K562 (cell line): ENCODE measurements around the gene ANKRD13D. TPM values are rescaled to one million over a fixed set of nuclear protein-coding genes. Genes with fewer than 3 reads are reported as not detected.
A peak's percentile ranks its signal among the peaks of the same experiment; 100 is the strongest.

ENCODE experiments used
- CGGBP1 ChIP-seq: fragments of 250-450 bp; sonication (Bioruptor Pico); IDR thresholded peaks from 2 replicates; pipeline ENCODE4 v1.9.0; 2021; ENCODE audit warnings: mild to moderate bottlenecking
- E2F4 ChIP-seq: sonication (generic); formaldehyde crosslinking; IDR thresholded peaks from 2 replicates; pipeline ENCODE4 v1.8.0; 2022; ENCODE audit warnings: mild to moderate bottlenecking, low read depth, missing genetic modification reagents
- EP400 ChIP-seq: fragments of 450-650 bp; IDR thresholded peaks from 2 replicates; pipeline ENCODE4 v1.6.1; 2017; ENCODE audit warnings: antibody characterized with exemption, mild to moderate bottlenecking, moderate library complexity
- HEY1 ChIP-seq: fragments of 250-450 bp; sonication (Bioruptor Pico); IDR thresholded peaks from 2 replicates; pipeline ENCODE4 v1.5.0; 2020; ENCODE audit warnings: mild to moderate bottlenecking, moderate library complexity, borderline replicate concordance
- HNRNPL ChIP-seq: fragments of 200-400 bp; formaldehyde crosslinking; IDR thresholded peaks from 2 replicates; pipeline ENCODE4 v1.6.1; 2017; ENCODE audit warnings: low read depth, mild to moderate bottlenecking, low read length
- IRF9 ChIP-seq: fragments of 450-650 bp; IDR thresholded peaks from 2 replicates; pipeline ENCODE4 v1.6.1; 2016; ENCODE audit warnings: missing biosample characterization, missing genetic modification characterization
- MYNN ChIP-seq, 2 experiments: sonication (generic); formaldehyde crosslinking in 1 of 2; IDR thresholded peaks; 2 replicates each; pipeline versions ENCODE4 v1.5.0 to v1.6.1; 2016 to 2020; ENCODE audit warnings: antibody characterized with exemption in 1 of 2, missing genetic modification reagents in 1 of 2
- RFX7 ChIP-seq: fragments of 250-450 bp; sonication (Bioruptor Pico); IDR thresholded peaks from 2 replicates; pipeline ENCODE4 v1.5.1; 2021; ENCODE audit warnings: mild to moderate bottlenecking
- ZBTB40 ChIP-seq, 2 experiments: fragments of 450-650 bp in 1 of 2; sonication (generic) in 1 of 2; formaldehyde crosslinking in 1 of 2; IDR thresholded peaks; 2 replicates each; pipeline versions ENCODE4 v1.7.1 to v1.9.0; 2016 to 2022; ENCODE audit warnings: inconsistent platforms in 1 of 2, mild to moderate bottlenecking in 1 of 2, missing genetic modification reagents in 1 of 2
- ZNF143 ChIP-seq: sonication (generic); formaldehyde crosslinking; IDR thresholded peaks from 2 replicates; pipeline ENCODE4 v1.9.0; 2022; ENCODE audit warnings: mild to moderate bottlenecking, missing genetic modification reagents
- ZNF354B ChIP-seq: fragments of 250-450 bp; sonication (Bioruptor Pico); IDR thresholded peaks from 2 replicates; pipeline ENCODE4 v1.4.0; 2020
- polyA plus RNA-seq, 8 experiments: library from polyadenylated mRNA; depleted of rRNA in 4 of 8; stranded (reverse) in 5 of 8; unstranded in 3 of 8; fragments of >200 nt; fragmentation: Nextera tagmentation in 2 of 8; fragmentation: Illumina TruSeq in 1 of 8; extraction: Ambion mirVana in 2 of 8; extraction: Trizol in 1 of 8; gene quantifications; 2 replicates each; pipeline versions ENCODE4 v1.2.1 to v1.2.3, GENCODE V29; 2011 to 2014; ENCODE audit warnings: inconsistent platforms in 1 of 8, missing spikeins in 1 of 8
- total RNA-seq, 7 experiments: library from RNA; depleted of rRNA in 6 of 7; stranded (reverse); fragments of >200 nt in 6 of 7; fragmentation: Illumina TruSeq in 2 of 7; extraction: Trizol in 2 of 7; gene quantifications; 2 replicates each; pipeline versions ENCODE4 v1.2.1 to v1.2.3, GENCODE V29; 2011 to 2021; ENCODE audit warnings: low replicate concordance in 1 of 7
- TF ChIP-seq, protein P1 (sequence below): fragments of 250-450 bp; sonication (Bioruptor Pico); IDR thresholded peaks from 2 replicates; pipeline ENCODE4 v1.4.0; 2020; ENCODE audit warnings: mild to moderate bottlenecking, moderate library complexity

ANKRD13D gene
- total and polyA plus RNA-seq, 9 of the 15 experiments (the other 6 are each of a cell fraction or from before 2014, with no cell fraction given): 0.94 to 40.9 (median 22.4) TPM

DNA sequence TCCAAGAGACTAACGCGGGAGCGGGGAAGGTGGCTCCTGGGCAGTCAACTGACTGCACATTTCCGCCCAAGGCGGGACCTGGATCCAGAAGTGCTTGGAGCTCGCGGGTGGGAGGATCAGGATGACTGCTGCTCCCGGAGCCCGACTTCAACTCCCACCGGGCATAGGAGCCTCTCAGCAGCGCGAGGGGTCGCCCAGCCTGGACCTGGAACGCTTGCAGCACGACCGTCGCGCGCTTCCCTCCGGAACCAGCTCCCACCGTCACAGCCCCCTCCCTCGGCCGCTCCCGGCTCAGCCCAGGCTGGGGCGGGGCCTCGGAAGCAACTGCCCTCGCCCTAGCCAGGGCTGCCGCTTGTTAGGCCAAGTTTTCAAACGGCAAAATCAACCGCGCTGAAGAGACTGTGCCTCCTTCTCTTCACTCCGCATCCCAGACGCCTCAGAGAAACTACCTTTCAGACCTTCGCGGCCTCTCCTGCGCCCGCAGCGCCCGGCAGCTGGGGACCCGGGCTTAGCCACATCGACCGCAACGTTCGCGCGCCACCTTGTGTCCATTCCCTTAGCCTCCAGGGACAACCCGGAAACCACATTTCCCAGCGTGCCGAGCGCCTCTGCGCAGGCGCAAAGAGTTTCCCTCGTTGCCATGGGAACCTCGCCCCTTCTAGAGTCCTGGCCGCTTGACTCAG lies 28.2 kb downstream of the ANKRD13D start (continued):
- TF ChIP-seq, protein P1, sequence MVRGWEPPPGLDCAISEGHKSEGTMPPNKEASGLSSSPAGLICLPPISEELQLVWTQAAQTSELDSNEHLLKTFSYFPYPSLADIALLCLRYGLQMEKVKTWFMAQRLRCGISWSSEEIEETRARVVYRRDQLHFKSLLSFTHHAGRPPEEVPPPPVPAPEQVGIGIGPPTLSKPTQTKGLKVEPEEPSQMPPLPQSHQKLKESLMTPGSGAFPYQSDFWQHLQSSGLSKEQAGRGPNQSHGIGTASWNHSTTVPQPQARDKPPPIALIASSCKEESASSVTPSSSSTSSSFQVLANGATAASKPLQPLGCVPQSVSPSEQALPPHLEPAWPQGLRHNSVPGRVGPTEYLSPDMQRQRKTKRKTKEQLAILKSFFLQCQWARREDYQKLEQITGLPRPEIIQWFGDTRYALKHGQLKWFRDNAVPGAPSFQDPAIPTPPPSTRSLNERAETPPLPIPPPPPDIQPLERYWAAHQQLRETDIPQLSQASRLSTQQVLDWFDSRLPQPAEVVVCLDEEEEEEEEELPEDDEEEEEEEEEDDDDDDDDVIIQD: no peak
- TF ChIP-seq HNRNPL (0 out of 2 replicates have a peak, but pooled peaks have one; percentile 52), E2F4 (no peak), ZBTB40 (IDR thresholded peaks at IDR 0.05) (peak; percentile 74), ZBTB40 (CRISPR knock-in tag; IDR thresholded peaks at IDR 0.05) (no peak), HEY1 (CRISPR knock-in tag) (no peak), IRF9 (tag) (no peak), RFX7 (CRISPR knock-in tag) (no peak), MYNN (IDR thresholded peaks at IDR 0.05) (no peak; the same call in 1 of the 2 replicates), MYNN (CRISPR knock-in tag; IDR thresholded peaks at IDR 0.05) (no peak), EP400 (peak; percentile 88), ZNF143 (CRISPR knock-in tag) (peak; percentile 93), CGGBP1 (CRISPR knock-in tag) (no peak), ZNF354B (CRISPR knock-in tag) (no peak)
